Eye (tissue), 1 donor: ENCODE data around the gene IFNA7.
"Not testable (repeated sequence)": the region's sequence is repeated elsewhere in the genome, so short reads cannot be mapped to it uniquely, and the experiment has no call there.

ENCODE experiments used
- DNase-seq: peaks from one replicate; pipeline ENCODE4 v3.0.0-alpha.2; 2015

IFNA7 gene

GRCh38 chr9:21202105-21202504, at the start of gene IFNA7:
IFNA7 (minus strand) TSS chr9:21202205; CDS start chr9:21202165, 40 bp downstream.
- DNase-seq, result not testable (repeated sequence)

GRCh38 chr9:21251638-21252037, 49.6 kb upstream of the IFNA7 start:
- no peak for DNase-seq

- DNase-seq, result no peak
Observed at GRCh38 chr9:21251190-21251589, 49.2 kb upstream of the IFNA7 start.

- DNase-seq, result no peak
Observed at GRCh38 chr9:21244836-21245235, 42.8 kb upstream of the IFNA7 start.

- no peak for DNase-seq
Observed at GRCh38 chr9:21239911-21240310, 37.9 kb upstream of the IFNA7 start, which contains the start of gene IFNA14. IFNA14 (minus strand) TSS chr9:21240005; CDS start chr9:21239935, 70 bp downstream.

- not testable (repeated sequence) for DNase-seq
Observed at GRCh38 chr9:21236360-21236714, 34.3 kb upstream of the IFNA7 start.

- DNase-seq, result peak; percentile 54
Observed at GRCh38 chr9:21235468-21236359, 33.7 kb upstream of the IFNA7 start.

GRCh38 chr9:21234153-21234687, 32.2 kb upstream of the IFNA7 start:
- no peak for DNase-seq

- no peak for DNase-seq
Observed at GRCh38 chr9:21233258-21233657, 31.3 kb upstream of the IFNA7 start.

GRCh38 chr9:21228122-21228521, 26.1 kb upstream of the IFNA7 start, which contains the start of gene IFNA17:
IFNA17 (minus strand) TSS chr9:21228222; CDS start chr9:21228173, 49 bp downstream.
- DNase-seq, result no peak

- DNase-seq, result not testable (repeated sequence)
Observed at GRCh38 chr9:21217211-21217610, 15.2 kb upstream of the IFNA7 start, which contains the start of gene IFNA16. IFNA16 (minus strand) TSS chr9:21217311; CDS start chr9:21217305, 6 bp downstream.

- DNase-seq, result not testable (repeated sequence)
Observed at GRCh38 chr9:21213411-21214326, 11.7 kb upstream of the IFNA7 start.

- not testable (repeated sequence) for DNase-seq
Observed at GRCh38 chr9:21212160-21212559, 10.2 kb upstream of the IFNA7 start.

- not testable (repeated sequence) for DNase-seq
Observed at GRCh38 chr9:21210782-21211181, 8.8 kb upstream of the IFNA7 start.

- DNase-seq, result no peak
Observed at GRCh38 chr9:21210311-21210710, 8.3 kb upstream of the IFNA7 start.

GRCh38 chr9:21207043-21207442, 5.0 kb upstream of the IFNA7 start, which contains the start of gene IFNA10:
IFNA10 (minus strand) TSS chr9:21207143; CDS start chr9:21207097, 46 bp downstream.
- not testable (repeated sequence) for DNase-seq

- no peak for DNase-seq
Observed at GRCh38 chr9:21205204-21205603, 3.2 kb upstream of the IFNA7 start.

- peak; percentile 23 for DNase-seq
Observed at GRCh38 chr9:21194867-21195776, 6.9 kb downstream of the IFNA7 start.

- DNase-seq, result not testable (repeated sequence)
Observed at GRCh38 chr9:21187487-21187886, 14.5 kb downstream of the IFNA7 start, which contains the start of gene IFNA4. IFNA4 (minus strand) TSS chr9:21187587; CDS start chr9:21187531, 56 bp downstream.

GRCh38 chr9:21182810-21183736, 18.9 kb downstream of the IFNA7 start:
- DNase-seq, result peak; percentile 7
